K562 (cell line): ENCODE measurements around the gene SEC14L3. TPM values are rescaled to one million over a fixed set of nuclear protein-coding genes. Genes with fewer than 3 reads are reported as not detected.

Experiments used
- FIP1L1 ChIP-seq: fragments of 200-400 bp; formaldehyde crosslinking; IDR thresholded peaks from 2 replicates; pipeline ENCODE4 v1.6.1; 2018; ENCODE audit warnings: mild to moderate bottlenecking, low read depth, low read length; ENCODE audit not compliant: poor library complexity, severe bottlenecking
- HNRNPH1 ChIP-seq: fragments of 200-400 bp; formaldehyde crosslinking; optimal IDR thresholded peaks from 2 replicates; pipeline ENCODE3; 2017; ENCODE audit warnings: low read depth, mild to moderate bottlenecking, low read length, moderate library complexity
- MTA1 ChIP-seq: fragments of 450-650 bp; IDR thresholded peaks from 2 replicates; pipeline ENCODE4 v1.6.1; 2017; ENCODE audit warnings: borderline replicate concordance
- RFX1 ChIP-seq: fragments of 450-650 bp; IDR thresholded peaks from 2 replicates; pipeline ENCODE4 v1.6.1; 2016; ENCODE audit warnings: mild to moderate bottlenecking, moderate library complexity
- TAF1 ChIP-seq: IDR thresholded peaks from 2 replicates; pipeline ENCODE4 v1.6.1; 2011; ENCODE audit warnings: mild to moderate bottlenecking, low read length, moderate library complexity; ENCODE audit not compliant: insufficient read depth, control insufficient read depth, severe bottlenecking; ENCODE audit errors: extremely low read depth
- polyA plus RNA-seq, 8 experiments: library from polyadenylated mRNA; depleted of rRNA in 4 of 8; stranded (reverse) in 5 of 8; unstranded in 3 of 8; fragments of >200 nt; fragmentation: Nextera tagmentation in 2 of 8; fragmentation: Illumina TruSeq in 1 of 8; extraction: Ambion mirVana in 2 of 8; extraction: Trizol in 1 of 8; gene quantifications; 2 replicates each; pipeline versions ENCODE4 v1.2.1 to v1.2.3, GENCODE V29; 2011 to 2014; ENCODE audit warnings: inconsistent platforms in 1 of 8, missing spikeins in 1 of 8
- total RNA-seq, 7 experiments: library from RNA; depleted of rRNA in 6 of 7; stranded (reverse); fragments of >200 nt in 6 of 7; fragmentation: Illumina TruSeq in 2 of 7; extraction: Trizol in 2 of 7; gene quantifications; 2 replicates each; pipeline versions ENCODE4 v1.2.1 to v1.2.3, GENCODE V29; 2011 to 2021; ENCODE audit warnings: low replicate concordance in 1 of 7
- TF ChIP-seq, protein P1 (sequence below): fragments of 250-450 bp; sonication (Bioruptor Pico); IDR thresholded peaks from 2 replicates; pipeline ENCODE4 v1.9.0; 2021; ENCODE audit warnings: mild to moderate bottlenecking, inconsistent platforms
- TF ChIP-seq, protein P2 (sequence below): fragments of 150-350 bp; conservative IDR thresholded peaks from 2 replicates; pipeline ENCODE4 v1.6.1; 2014; ENCODE audit warnings: low read length
- TF ChIP-seq, protein P3 (sequence below): fragments of 450-650 bp; IDR thresholded peaks from 2 replicates; pipeline ENCODE4 v1.6.1; 2016
- TF ChIP-seq, protein P4 (sequence below): fragments of 450-650 bp; IDR thresholded peaks from 2 replicates; pipeline ENCODE4 v1.6.1; 2016; ENCODE audit warnings: antibody characterized with exemption
- TF ChIP-seq, protein P5 (sequence below), 2 experiments: IDR thresholded peaks; 2 replicates each; pipeline ENCODE4 v1.6.1; 2012; ENCODE audit warnings: improper control_type of control experiment in 2 of 2, low read depth in 2 of 2, low read length in 2 of 2, borderline replicate concordance in 1 of 2
- TF ChIP-seq, protein P6 (sequence below): fragments of 200-800 bp; sonication (Bioruptor generic); IDR thresholded peaks from 2 replicates; pipeline ENCODE4 v1.6.1; 2017; ENCODE audit warnings: missing genetic modification characterization, missing compliant biosample characterization

Gene SEC14L3
- total and polyA plus RNA-seq, 9 of the 15 experiments (the other 6 are each of a cell fraction or from before 2014, with no cell fraction given), result not detected

DNA sequence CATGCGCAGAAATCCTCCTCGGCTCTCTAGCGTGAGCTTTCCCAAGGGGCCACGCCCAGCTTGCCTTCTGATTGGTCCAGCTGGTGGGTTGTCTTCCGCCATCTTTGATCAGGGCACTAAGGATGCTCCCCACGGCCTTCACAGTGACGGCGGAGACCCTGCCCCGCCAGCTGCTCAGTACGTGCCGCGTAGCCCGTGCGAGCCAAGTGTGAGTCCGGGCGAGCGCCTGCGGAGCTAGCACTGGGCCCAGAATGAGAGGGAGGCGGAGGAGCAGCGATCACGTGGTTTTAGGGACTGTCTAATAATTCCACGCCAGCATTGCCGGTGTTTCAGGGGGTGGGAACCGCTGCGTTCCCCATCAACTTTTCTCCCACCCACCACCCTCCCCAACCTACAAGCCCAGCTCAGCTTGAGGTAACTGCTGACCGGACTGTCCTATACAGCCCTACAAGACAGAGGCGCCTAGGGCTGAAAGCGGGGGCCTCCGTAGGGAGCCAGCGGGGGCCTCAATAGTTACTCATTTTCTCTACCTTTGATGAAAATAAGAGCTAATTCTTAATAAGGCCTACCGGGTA, 47.8 kb downstream of the SEC14L3 start (continued):
- TF ChIP-seq, protein P1, sequence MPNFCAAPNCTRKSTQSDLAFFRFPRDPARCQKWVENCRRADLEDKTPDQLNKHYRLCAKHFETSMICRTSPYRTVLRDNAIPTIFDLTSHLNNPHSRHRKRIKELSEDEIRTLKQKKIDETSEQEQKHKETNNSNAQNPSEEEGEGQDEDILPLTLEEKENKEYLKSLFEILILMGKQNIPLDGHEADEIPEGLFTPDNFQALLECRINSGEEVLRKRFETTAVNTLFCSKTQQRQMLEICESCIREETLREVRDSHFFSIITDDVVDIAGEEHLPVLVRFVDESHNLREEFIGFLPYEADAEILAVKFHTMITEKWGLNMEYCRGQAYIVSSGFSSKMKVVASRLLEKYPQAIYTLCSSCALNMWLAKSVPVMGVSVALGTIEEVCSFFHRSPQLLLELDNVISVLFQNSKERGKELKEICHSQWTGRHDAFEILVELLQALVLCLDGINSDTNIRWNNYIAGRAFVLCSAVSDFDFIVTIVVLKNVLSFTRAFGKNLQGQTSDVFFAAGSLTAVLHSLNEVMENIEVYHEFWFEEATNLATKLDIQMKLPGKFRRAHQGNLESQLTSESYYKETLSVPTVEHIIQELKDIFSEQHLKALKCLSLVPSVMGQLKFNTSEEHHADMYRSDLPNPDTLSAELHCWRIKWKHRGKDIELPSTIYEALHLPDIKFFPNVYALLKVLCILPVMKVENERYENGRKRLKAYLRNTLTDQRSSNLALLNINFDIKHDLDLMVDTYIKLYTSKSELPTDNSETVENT, result peak; percentile 30; the same call in 1 of the 2 replicates
- TF ChIP-seq MTA1 (0 out of 2 replicates have a peak, but pooled peaks have one; percentile 29), FIP1L1 (no peak), RFX1 (no peak), TAF1 (peak; percentile 70), HNRNPH1 (no peak)
- TF ChIP-seq, protein P2, sequence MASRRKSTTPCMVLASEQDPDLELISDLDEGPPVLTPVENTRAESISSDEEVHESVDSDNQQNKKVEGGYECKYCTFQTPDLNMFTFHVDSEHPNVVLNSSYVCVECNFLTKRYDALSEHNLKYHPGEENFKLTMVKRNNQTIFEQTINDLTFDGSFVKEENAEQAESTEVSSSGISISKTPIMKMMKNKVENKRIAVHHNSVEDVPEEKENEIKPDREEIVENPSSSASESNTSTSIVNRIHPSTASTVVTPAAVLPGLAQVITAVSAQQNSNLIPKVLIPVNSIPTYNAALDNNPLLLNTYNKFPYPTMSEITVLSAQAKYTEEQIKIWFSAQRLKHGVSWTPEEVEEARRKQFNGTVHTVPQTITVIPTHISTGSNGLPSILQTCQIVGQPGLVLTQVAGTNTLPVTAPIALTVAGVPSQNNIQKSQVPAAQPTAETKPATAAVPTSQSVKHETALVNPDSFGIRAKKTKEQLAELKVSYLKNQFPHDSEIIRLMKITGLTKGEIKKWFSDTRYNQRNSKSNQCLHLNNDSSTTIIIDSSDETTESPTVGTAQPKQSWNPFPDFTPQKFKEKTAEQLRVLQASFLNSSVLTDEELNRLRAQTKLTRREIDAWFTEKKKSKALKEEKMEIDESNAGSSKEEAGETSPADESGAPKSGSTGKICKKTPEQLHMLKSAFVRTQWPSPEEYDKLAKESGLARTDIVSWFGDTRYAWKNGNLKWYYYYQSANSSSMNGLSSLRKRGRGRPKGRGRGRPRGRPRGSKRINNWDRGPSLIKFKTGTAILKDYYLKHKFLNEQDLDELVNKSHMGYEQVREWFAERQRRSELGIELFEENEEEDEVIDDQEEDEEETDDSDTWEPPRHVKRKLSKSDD, result no peak
- TF ChIP-seq, protein P3, sequence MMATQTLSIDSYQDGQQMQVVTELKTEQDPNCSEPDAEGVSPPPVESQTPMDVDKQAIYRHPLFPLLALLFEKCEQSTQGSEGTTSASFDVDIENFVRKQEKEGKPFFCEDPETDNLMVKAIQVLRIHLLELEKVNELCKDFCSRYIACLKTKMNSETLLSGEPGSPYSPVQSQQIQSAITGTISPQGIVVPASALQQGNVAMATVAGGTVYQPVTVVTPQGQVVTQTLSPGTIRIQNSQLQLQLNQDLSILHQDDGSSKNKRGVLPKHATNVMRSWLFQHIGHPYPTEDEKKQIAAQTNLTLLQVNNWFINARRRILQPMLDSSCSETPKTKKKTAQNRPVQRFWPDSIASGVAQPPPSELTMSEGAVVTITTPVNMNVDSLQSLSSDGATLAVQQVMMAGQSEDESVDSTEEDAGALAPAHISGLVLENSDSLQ, result peak; percentile 49
- TF ChIP-seq, protein P4, sequence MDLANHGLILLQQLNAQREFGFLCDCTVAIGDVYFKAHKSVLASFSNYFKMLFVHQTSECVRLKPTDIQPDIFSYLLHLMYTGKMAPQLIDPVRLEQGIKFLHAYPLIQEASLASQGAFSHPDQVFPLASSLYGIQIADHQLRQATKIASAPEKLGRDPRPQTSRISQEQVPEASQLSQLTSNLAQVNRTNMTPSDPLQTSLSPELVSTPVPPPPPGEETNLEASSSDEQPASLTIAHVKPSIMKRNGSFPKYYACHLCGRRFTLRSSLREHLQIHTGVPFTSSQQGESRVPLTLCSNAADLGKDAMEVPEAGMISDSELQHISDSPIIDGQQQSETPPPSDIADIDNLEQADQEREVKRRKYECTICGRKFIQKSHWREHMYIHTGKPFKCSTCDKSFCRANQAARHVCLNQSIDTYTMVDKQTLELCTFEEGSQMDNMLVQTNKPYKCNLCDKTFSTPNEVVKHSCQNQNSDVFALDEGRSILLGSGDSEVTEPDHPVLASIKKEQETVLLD, result peak; percentile 96
- TF ChIP-seq, protein P5, sequence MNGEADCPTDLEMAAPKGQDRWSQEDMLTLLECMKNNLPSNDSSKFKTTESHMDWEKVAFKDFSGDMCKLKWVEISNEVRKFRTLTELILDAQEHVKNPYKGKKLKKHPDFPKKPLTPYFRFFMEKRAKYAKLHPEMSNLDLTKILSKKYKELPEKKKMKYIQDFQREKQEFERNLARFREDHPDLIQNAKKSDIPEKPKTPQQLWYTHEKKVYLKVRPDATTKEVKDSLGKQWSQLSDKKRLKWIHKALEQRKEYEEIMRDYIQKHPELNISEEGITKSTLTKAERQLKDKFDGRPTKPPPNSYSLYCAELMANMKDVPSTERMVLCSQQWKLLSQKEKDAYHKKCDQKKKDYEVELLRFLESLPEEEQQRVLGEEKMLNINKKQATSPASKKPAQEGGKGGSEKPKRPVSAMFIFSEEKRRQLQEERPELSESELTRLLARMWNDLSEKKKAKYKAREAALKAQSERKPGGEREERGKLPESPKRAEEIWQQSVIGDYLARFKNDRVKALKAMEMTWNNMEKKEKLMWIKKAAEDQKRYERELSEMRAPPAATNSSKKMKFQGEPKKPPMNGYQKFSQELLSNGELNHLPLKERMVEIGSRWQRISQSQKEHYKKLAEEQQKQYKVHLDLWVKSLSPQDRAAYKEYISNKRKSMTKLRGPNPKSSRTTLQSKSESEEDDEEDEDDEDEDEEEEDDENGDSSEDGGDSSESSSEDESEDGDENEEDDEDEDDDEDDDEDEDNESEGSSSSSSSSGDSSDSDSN (IDR thresholded peaks at IDR 0.05; ENCODE audit: borderline replicate concordance in 1 of 2, low read depth in 2 of 2, low read length in 2 of 2), result peak; percentile 66 to 78; a peak in 3 of 4 replicates
- TF ChIP-seq, protein P6, sequence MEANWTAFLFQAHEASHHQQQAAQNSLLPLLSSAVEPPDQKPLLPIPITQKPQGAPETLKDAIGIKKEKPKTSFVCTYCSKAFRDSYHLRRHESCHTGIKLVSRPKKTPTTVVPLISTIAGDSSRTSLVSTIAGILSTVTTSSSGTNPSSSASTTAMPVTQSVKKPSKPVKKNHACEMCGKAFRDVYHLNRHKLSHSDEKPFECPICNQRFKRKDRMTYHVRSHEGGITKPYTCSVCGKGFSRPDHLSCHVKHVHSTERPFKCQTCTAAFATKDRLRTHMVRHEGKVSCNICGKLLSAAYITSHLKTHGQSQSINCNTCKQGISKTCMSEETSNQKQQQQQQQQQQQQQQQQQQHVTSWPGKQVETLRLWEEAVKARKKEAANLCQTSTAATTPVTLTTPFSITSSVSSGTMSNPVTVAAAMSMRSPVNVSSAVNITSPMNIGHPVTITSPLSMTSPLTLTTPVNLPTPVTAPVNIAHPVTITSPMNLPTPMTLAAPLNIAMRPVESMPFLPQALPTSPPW (CRISPR knock-in tag), result peak; percentile 79
